ENCODE measurements around the gene LRMDA.

Gene LRMDA

DNA sequence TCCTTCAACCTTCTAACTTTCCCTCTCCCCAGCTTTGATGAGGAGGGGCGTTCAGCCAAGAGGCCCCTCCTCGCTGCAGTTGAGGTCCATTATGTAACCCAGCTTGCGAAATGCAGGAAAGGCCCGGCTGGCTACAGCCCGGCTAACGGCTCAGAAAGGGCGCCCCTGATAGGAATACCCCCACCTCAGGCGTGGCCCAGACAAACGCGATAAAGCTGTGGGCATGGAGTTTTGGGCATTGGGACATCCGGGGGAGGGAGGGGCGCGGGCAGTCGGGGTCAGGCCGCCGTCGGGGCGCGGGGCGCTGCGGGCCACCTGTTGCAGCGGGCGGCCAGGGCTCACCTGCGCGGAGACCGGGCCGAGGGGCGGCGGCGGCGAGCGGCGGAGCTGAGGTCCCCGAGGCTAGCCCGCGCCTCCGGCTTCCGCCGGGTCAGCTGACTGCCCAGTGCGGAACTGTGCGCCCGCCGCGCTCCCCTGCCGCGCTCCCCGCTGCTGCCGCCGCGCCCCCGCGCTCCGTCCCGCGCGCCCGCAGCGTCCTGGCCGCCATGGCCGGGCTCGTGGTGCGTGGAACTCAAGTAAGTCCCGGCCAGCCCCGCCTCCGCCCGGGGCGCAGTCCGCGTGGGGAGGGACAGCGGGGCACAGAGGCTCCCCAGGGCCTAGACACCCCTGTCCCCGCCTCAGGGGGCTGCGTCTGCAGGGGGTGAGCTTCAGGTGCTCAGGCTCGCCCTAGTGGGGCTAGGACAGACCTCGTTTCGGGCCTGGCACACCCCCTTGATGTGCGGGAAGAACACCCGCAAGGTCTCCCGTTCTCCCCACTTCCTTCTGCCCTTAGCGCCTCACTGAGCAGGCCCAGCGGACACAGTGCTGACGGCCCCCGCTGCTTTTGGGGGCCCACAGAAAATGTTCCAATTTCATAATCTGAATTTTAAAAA is at the start of gene LRMDA:
TSS of gene LRMDA (plus strand) at position 445 of the 932 bp plus-strand sequence.
- peaks cover 6% of the 10 kb centered on the region for H3K4me1 Mint-ChIP-seq
- ATAC-seq, result peak; percentile 52
- no peak for DNase-seq
- no peaks in the 10 kb centered on the region for H3K9me3 Mint-ChIP-seq
- peaks cover 76% of the 10 kb centered on the region for H3K27me3 Mint-ChIP-seq
- H3K27ac Mint-ChIP-seq, result no peak within 1 kb of the TSS
- H3K4me3 Mint-ChIP-seq, result peak within 1 kb of the TSS; percentile 63 to 77

DNA sequence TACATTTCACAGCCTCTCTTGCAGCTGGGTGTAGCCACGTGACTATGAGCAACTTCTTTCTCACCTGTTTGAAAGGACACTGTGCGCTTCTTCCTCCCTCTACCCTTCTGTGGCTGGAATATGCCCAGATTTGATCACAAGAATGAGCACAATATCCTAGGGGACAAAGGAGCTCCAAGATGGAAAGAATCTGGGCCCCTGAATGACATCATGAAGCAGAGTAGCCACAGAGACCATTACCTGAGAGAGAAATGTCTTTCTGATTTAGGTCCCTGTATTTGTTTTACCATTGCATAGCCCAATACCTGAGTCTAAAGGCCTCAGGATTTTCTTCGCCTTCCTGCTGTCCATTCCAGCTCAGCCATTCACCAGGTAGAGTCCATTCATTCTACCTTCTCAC is 45.3 kb upstream of the LRMDA start:
- H3K4me3 Mint-ChIP-seq, result no peak overlapping the region
- H3K27me3 Mint-ChIP-seq, result peaks cover 68% of the 10 kb centered on the region
- DNase-seq (no peak), ATAC-seq (no peak)
- H3K4me1 Mint-ChIP-seq, result no peaks in the 10 kb centered on the region
- H3K9me3 Mint-ChIP-seq, result peaks cover 0 to 9% of the 10 kb centered on the region in 2 donors
- H3K27ac Mint-ChIP-seq, result no peak overlapping the region

DNA sequence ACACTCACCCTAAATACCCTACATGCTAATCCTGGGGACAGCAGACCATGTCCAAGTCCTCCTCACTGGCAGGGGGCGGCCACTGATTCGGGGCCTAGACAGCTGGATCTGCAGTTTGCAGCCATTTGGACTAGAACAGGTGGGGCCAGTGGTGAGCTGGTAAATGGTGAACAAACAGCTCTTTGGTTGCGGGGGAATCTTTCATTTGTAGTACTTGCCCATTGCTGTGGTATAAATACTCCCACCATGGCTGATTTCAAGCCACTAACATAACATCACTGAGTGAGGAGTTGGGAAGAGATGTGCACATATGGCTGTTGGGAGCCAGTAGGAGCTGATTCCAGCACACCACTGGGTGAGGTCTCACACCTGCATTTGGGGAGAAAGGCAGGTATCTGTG is 43.3 kb upstream of the LRMDA start:
- ATAC-seq (no peak), DNase-seq (no peak)
- Mint-ChIP-seq H3K4me1 (no peaks in the 10 kb centered on the region), H3K4me3 (no peak overlapping the region), H3K27ac (no peak overlapping the region), H3K9me3 (peaks cover 0 to 9% of the 10 kb centered on the region in 2 donors), H3K27me3 (peaks cover 79% of the 10 kb centered on the region)

DNA sequence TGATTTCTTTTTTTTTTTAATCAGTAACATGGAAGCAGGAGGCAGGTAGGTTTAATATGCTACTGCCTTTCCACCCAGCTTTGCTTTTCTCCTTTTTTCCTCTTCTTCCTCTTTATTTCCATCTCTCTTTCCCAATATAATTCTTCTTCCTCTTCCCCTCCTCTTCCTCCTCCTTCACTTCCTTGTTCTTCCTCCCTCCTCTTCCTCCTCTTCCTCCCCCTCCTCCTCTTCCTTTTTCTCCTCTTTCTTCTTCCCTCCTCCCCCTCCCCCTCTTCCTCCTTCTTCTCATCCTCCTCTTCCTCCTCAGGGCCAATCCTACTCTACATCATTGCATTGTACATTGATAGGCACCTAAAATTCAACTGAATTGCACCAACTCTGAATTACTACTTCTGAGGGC is 41.2 kb upstream of the LRMDA start:
- Mint-ChIP-seq H3K27ac (no peak overlapping the region), H3K27me3 (peaks cover 79% of the 10 kb centered on the region), H3K4me3 (no peak overlapping the region), H3K9me3 (peaks cover 0 to 9% of the 10 kb centered on the region in 2 donors), H3K4me1 (peaks cover 6% of the 10 kb centered on the region)
- ATAC-seq (no peak), DNase-seq (no peak)

DNA sequence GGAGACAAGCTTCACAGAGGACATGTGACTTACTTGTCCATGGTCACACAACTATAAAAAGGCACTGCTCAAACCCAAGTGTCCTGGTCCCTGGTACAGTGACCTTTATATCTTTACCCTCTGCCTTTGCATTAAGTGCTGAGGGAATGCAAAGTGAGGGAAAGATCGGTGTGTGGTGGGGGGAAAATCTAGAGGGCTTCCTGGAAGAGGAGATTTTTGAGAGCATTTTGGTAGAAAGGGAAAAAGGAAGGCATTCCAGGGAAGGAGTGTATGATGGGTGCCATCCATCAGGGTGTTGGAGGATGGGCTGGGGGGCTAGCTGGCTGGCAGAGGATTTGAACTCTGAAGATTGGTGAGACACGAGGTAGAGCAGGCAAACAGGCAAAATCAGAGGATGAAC is 39.2 kb upstream of the LRMDA start:
- ATAC-seq, result no peak

DNA sequence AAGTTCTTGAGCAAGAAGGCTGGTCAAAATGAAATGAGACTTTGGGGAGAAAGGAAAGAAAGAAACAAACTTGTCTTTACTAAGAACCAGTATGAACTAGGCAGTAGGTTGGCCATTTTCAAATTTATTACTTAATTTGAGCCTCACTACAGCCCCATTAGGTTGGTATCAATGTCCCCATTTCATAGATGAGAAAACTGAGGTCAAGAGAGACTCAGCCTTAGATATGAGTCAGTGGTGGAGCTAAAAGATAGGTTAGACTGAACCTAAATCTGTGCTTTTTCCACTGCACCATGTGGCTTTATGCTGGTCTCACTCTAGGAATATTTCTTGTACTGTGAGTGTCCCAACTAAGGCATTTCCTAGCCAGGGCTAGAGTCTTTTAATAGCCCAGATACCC is 38.7 kb upstream of the LRMDA start:
- no peak for ATAC-seq
- Mint-ChIP-seq H3K4me1 (peaks cover 13% of the 10 kb centered on the region), H3K4me3 (no peak overlapping the region), H3K27ac (no peak overlapping the region), H3K9me3 (no peaks in the 10 kb centered on the region), H3K27me3 (peaks cover 81% of the 10 kb centered on the region)
- DNase-seq, result no peak

More for the DNA sequence above, 39.2 kb upstream of the LRMDA start:
- no peaks in the 10 kb centered on the region for H3K9me3 Mint-ChIP-seq
- H3K27me3 Mint-ChIP-seq, result peaks cover 81% of the 10 kb centered on the region
- peaks cover 13% of the 10 kb centered on the region for H3K4me1 Mint-ChIP-seq
- DNase-seq, result no peak
- H3K4me3 Mint-ChIP-seq, result no peak overlapping the region
- H3K27ac Mint-ChIP-seq, result no peak overlapping the region

DNA sequence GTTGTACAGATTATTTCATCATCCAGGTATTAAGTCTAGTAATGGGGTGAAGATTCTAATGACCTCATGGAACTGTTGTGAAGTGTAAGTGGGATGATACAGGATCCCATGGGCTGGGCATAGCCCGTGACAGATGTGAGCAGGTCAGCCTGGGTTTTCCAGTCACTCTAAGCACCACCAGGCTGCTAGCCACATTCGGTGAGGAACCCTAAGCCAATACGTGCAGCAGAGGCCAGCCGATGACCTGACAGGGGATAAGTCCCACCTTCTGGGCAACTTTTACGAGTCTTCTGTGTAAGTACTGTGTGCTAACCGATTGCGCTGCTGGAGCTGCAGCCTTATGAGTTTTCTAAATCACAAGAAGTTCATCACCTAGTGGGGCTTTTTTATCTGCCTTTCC is 37.2 kb upstream of the LRMDA start:
- ATAC-seq (no peak), DNase-seq (no peak)
- H3K27me3 Mint-ChIP-seq, result peaks cover 89% of the 10 kb centered on the region
- peaks cover 13% of the 10 kb centered on the region for H3K4me1 Mint-ChIP-seq
- no peaks in the 10 kb centered on the region for H3K9me3 Mint-ChIP-seq
- no peak overlapping the region for H3K4me3 Mint-ChIP-seq
- no peak overlapping the region for H3K27ac Mint-ChIP-seq

DNA sequence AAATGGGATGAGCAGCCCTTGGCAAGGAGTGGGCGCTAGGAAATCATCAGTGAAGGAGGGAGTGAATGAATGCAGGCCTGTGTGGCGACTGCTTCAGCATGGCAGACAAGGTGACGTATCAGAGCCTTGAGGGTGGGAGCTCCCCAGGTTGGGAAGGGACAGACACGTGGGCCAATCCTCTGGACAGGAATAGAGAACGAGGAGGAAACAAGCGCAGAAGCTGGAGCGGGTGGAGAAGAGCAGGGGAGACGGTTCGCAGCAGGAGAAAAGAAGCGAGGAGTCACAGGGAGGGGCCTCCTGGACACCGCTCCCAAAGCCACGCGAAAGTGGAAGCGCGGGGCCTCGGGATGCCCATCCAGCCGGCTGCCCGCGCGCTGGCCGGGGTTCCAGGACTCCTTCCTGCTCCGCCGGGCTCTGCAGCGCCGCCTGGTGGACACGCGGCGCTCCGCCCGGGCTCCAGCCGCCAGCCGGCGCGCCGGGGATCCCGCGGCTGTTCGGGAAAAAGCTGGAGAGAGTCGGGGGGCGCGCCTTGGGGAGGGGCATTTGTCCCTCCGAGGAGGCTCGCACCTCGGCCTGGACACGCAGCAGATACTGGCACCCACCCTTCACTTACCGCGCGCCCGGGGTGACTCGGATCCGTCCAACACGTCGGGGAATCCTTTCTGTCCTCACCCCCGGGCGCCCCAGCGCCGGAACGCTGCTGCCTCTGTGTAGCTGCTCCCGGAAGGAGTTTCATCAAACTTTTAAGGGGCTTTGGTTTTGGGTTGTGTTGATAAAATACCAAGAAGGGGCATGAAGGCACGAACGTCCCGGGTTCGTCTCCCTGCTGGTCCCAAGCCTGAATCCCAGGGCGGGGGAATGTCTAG is 36.1 kb upstream of the LRMDA start:
- H3K27me3 Mint-ChIP-seq, result peaks cover 93% of the 10 kb centered on the region
- peaks cover 19% of the 10 kb centered on the region for H3K4me1 Mint-ChIP-seq
- H3K27ac Mint-ChIP-seq, result no peak overlapping the region
- DNase-seq, result peak; percentile 39 to 48
- H3K9me3 Mint-ChIP-seq, result no peaks in the 10 kb centered on the region
- H3K4me3 Mint-ChIP-seq, result peak overlapping the region; percentile 57 to 62
- ATAC-seq, result no peak

DNA sequence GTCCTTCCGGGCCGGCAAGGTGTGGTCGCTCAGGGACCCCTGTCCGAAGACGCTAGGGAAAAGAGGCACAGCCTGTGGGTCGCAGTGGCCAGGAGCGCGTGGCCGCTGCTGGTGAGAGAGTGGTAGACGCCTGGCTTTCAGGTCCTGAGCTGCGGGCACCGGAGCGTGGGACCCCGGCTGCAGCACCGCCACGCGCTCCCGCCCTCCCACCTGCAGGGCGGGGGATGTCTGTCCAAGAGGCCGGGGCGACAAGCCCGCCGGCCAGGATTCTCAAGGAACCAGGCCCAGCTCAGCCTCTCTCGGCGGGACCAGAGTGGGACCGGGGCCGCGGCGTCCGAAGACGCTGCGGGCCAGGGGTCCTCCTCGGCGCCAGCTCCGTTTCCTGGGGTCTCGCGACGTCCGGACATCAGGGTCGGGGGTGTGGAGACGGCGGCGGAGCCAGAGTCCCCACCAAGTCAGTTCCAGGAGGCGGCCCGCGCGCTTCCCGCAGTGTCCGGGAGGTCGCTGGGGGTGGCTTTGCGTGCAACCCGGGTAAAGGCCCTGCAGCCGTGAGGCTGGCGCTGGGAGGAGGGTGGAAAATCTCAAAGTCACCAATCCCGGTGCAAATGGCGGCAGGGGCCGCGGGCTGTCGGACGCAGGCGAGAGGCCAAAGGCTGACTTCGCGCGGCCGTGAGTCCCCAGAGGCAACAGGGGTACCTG is 35.3 kb upstream of the LRMDA start:
- Mint-ChIP-seq H3K4me1 (peaks cover 26% of the 10 kb centered on the region), H3K27me3 (peaks cover 91% of the 10 kb centered on the region)

DNA sequence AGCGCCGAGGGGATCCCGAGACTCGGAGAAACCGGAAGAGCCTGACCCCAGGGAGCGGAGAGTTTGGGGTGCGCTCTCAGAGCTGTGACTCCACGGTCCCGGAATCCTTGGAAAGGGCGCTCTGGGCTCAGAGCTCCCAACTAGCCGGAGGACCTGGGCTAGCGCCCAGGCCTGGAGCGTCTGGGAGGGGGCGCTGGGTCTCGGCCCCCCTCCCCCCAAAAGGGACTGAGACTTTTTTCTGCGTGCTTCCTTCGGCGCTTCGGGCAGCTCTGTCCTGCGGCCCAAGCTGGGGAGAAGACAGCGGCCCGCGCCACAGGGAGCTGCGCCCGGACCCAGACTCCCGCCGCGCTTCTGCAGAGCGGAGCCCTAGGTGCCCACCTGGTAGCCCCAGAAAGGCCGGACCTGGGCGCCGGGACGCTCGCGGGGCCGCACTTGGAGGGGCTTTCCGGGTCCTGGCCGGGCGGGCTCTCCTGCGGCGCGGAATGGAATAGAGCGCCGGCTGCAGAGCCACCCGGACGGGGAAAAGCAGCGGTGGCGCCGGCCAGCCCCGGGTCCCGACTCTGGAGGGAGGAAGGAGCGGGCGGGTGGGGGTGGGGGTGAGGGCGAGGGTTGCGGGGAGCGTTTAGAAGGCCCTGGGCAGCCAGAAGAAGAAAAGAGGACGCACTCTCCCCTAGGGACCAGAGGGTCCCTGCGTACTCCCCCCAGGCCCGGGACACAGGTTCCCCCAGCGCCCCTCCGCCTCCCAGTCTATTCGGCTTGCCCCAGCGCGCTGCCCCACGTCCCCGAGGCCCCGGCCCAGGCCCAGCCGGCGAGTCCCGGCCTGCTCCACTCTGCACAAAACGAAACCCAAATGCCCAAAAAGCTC is 34.6 kb upstream of the LRMDA start:
- Mint-ChIP-seq H3K27ac (no peak overlapping the region), H3K4me1 (peaks cover 26% of the 10 kb centered on the region), H3K27me3 (peaks cover 87% of the 10 kb centered on the region), H3K4me3 (peak overlapping the region in 1 of 2 donors; percentile 69), H3K9me3 (no peaks in the 10 kb centered on the region)
- no peak for ATAC-seq
- no peak for DNase-seq

More for the DNA sequence above, 35.3 kb upstream of the LRMDA start:
- H3K4me3 Mint-ChIP-seq, result peak overlapping the region in 1 of 2 donors; percentile 69
- ATAC-seq (no peak), DNase-seq (no peak)
- H3K27ac Mint-ChIP-seq, result no peak overlapping the region
- no peaks in the 10 kb centered on the region for H3K9me3 Mint-ChIP-seq

DNA sequence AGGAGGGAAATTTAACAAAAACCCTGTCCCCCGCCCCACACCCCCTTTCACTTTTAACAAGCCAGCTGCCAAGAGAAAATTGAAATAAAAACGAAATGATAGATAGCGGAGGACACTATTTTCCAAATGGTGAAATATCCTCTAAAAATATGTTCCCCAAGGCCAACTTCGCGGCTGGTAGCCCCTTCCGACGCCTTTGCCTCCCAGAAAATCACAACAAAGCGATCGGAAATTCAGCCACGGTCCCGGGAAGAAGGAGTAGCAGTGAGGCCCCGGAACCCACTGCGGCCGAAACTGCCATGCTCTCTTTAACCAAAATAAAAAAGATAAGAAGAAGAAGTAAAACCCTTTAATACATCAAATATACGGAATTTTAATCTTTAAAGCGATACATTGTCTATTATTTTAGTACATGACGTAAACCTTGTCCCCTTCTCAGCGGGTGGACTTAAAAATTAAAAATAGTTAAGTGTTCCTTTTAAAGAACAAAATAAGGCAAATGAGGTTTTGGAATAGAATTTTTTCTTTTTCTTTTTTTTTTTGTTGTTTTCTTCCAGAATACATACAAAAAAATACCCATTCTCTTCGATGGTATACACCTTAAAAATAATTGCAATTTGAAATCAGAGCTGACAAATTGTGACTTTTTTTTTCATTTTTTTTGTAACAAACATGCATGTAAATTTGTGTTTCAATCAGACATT is 33.8 kb upstream of the LRMDA start:
- Mint-ChIP-seq H3K27me3 (peaks cover 87% of the 10 kb centered on the region), H3K9me3 (no peaks in the 10 kb centered on the region), H3K27ac (no peak overlapping the region), H3K4me3 (no peak overlapping the region), H3K4me1 (peaks cover 28% of the 10 kb centered on the region)
- no peak for ATAC-seq
- no peak for DNase-seq

DNA sequence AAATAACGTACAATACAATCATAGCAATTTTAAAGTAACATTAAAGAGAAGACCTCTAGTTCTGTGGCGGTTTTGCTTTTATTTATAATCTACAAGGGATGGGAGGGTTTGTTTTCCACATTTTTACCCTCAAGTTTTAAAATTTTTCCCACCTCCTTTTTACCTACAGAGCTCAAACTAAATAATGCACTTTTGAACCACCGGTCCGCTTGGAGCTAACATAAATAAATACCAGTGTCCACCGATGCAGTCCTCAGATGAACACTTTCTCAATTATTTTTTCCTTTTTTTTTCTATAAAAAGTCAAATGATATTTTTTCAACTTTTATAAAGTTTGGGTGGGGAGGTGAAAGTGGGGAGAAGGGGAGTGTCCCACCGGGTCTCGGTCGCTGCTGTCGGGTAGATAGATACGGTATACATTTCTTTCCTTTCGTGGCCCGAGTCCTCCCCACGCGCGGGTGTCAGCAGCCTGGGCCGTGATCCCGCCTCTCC is 33.2 kb upstream of the LRMDA start:
- Mint-ChIP-seq H3K27me3 (peaks cover 87% of the 10 kb centered on the region), H3K4me1 (peaks cover 34% of the 10 kb centered on the region), H3K27ac (no peak overlapping the region), H3K4me3 (no peak overlapping the region), H3K9me3 (no peaks in the 10 kb centered on the region)
- DNase-seq (no peak), ATAC-seq (no peak)

DNA sequence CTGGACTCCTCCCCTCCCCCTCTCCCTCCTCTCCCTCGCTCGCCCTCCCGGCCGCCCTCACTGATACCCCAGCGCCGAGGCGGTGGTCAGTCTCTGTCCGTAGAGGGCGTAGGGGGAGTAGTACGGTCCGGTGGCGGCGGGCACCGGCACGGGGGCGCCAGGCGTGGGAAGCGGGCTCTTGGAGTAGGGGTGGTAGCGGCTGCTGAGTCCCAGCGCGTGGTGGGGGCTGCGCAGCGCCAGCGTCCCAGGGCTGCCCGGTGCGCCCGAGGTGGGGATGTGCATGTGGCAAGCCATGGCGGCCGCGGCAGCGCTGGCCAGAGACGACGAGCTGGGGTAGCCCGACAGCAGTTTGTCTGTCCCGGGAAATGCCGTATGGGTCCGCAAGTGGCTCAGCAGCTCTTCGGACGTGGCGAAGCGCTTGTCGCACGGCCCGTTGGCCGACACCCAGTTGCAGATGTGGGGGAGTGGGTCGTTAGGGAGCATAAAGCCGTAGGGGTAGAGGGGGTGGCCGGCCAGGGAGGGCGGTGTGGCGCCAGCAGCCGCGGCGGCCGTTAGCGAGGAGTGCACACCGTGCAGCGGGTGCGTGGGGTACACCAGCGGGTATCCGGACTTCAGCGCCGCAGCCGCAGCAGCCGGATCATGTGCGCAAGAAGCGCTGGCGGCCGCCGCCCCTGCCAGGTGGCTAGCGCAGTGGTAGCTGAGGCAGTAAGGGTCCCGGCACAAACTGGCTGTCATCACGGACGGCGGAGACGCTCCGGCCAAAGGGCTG is 32.5 kb upstream of the LRMDA start:
- ATAC-seq (peak; percentile 7), DNase-seq (no peak)
- Mint-ChIP-seq H3K9me3 (no peaks in the 10 kb centered on the region), H3K27ac (no peak overlapping the region), H3K4me1 (peaks cover 39% of the 10 kb centered on the region), H3K27me3 (peaks cover 87% of the 10 kb centered on the region), H3K4me3 (peak overlapping the region in 1 of 2 donors; percentile 7)

Data from stimulated activated naive CD8-positive, alpha-beta T cell treated with anti-CD3 and anti-CD28 coated beads, Interleukin-15, amount 100 ng/mL, for 72 hours (primary cell).